OCI-M2 (cell line): ENCODE data around the gene USP15.

Experiments used
- DNase-seq: peaks from one replicate; lab custom pipeline; 2025; ENCODE audit not compliant: unreplicated experiment; lab: John Stamatoyannopoulos, UW

Gene USP15

GRCh38 chr12:62279961-62280360 lies 19.8 kb downstream of the USP15 start:
- DNase-seq = no peak

- no peak for DNase-seq
Measured at GRCh38 chr12:62282057-62282774, 22.0 kb downstream of the USP15 start.

GRCh38 chr12:62284749-62285148 lies 24.5 kb downstream of the USP15 start:
- no peak for DNase-seq

- DNase-seq = no peak
Measured at GRCh38 chr12:62285284-62285683, 25.1 kb downstream of the USP15 start.

- no peak for DNase-seq
Measured at GRCh38 chr12:62288328-62288727, 28.1 kb downstream of the USP15 start.

- no peak for DNase-seq
Measured at GRCh38 chr12:62290846-62291245, 30.6 kb downstream of the USP15 start.

- no peak for DNase-seq
Measured at GRCh38 chr12:62291864-62292760, 31.9 kb downstream of the USP15 start.

GRCh38 chr12:62292761-62293344 lies 32.6 kb downstream of the USP15 start:
- no peak for DNase-seq

- no peak for DNase-seq
Measured at GRCh38 chr12:62294378-62294777, 34.2 kb downstream of the USP15 start.

- no peak for DNase-seq
Measured at GRCh38 chr12:62296001-62296400, 35.8 kb downstream of the USP15 start.

GRCh38 chr12:62297321-62297720 lies 37.1 kb downstream of the USP15 start:
- DNase-seq = no peak

- DNase-seq = no peak
Measured at GRCh38 chr12:62299617-62300016, 39.4 kb downstream of the USP15 start.

- DNase-seq = no peak
Measured at GRCh38 chr12:62301080-62301798, 41.0 kb downstream of the USP15 start.

- DNase-seq = no peak
Measured at GRCh38 chr12:62301799-62302133, 41.6 kb downstream of the USP15 start.

- no peak for DNase-seq
Measured at GRCh38 chr12:62304560-62304959, 44.4 kb downstream of the USP15 start.

GRCh38 chr12:62305778-62306177 lies 45.6 kb downstream of the USP15 start:
- no peak for DNase-seq

GRCh38 chr12:62306569-62307530 lies 46.6 kb downstream of the USP15 start:
- DNase-seq = no peak

- no peak for DNase-seq
Measured at GRCh38 chr12:62308201-62308600, 48.0 kb downstream of the USP15 start.

- no peak for DNase-seq
Measured at GRCh38 chr12:62313727-62314380, 53.6 kb downstream of the USP15 start.

GRCh38 chr12:62317017-62317416 lies 56.8 kb downstream of the USP15 start:
- DNase-seq = no peak
